ENCODE data around the gene NFIX. TPM values are rescaled to one million over a fixed set of nuclear protein-coding genes. Genes with fewer than 3 reads are reported as not detected.
A peak's percentile ranks its signal among the peaks of the same experiment; 100 is the strongest.

NFIX gene
- total RNA-seq, 4 donors from 2014 or later = 31.9 to 128 (median 105) TPM

DNA sequence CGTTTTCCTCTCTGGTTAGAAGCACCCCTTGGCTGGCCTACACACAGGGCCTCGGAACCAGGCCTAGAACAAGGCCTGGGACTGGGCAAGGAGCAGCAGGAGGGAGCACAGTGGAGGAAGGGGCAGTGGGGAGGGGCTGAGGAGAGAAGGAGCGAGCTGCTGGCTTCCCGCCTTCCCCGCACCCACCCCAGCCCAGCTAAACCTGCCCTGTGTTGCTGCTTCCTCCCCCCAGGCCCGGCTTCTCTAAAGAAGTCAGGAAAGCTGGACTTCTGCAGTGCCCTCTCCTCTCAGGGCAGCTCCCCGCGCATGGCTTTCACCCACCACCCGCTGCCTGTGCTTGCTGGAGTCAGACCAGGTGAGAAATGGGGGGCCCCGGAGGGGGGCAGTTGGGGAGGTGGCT, 83.1 kb downstream of the NFIX start:
- DNase-seq (no peak), ATAC-seq (no peak)
- peaks cover 0 to 27% of the 10 kb centered on the region in 2 donors for H3K36me3 ChIP-seq
- peaks cover 62 to 68% of the 10 kb centered on the region in 2 donors for H3K4me1 ChIP-seq
- in situ Hi-C loops (cut with MboI; ENCODE audit: low sequenced_read_pairs in 4 of 4) (no loop called here), intact Hi-C loops (cut with DNase I; ENCODE audit: low total_unique reads) (no loop called here)
- no peak for TF ChIP-seq POLR2A (IDR thresholded peaks at IDR 0.05)
- TF ChIP-seq, protein P1, sequence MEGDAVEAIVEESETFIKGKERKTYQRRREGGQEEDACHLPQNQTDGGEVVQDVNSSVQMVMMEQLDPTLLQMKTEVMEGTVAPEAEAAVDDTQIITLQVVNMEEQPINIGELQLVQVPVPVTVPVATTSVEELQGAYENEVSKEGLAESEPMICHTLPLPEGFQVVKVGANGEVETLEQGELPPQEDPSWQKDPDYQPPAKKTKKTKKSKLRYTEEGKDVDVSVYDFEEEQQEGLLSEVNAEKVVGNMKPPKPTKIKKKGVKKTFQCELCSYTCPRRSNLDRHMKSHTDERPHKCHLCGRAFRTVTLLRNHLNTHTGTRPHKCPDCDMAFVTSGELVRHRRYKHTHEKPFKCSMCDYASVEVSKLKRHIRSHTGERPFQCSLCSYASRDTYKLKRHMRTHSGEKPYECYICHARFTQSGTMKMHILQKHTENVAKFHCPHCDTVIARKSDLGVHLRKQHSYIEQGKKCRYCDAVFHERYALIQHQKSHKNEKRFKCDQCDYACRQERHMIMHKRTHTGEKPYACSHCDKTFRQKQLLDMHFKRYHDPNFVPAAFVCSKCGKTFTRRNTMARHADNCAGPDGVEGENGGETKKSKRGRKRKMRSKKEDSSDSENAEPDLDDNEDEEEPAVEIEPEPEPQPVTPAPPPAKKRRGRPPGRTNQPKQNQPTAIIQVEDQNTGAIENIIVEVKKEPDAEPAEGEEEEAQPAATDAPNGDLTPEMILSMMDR (IDR thresholded peaks at IDR 0.05 in 4 of 5, conservative IDR thresholded peaks at IDR 0.05 in 1 of 5) = no peak
- H3K4me3 ChIP-seq = no peak overlapping the region
- peak overlapping the region; percentile 73 to 100 (median 96) for H3K27ac ChIP-seq
- no peaks in the 10 kb centered on the region for H3K9me3 ChIP-seq
- H3K27me3 ChIP-seq = no peaks in the 10 kb centered on the region

DNA sequence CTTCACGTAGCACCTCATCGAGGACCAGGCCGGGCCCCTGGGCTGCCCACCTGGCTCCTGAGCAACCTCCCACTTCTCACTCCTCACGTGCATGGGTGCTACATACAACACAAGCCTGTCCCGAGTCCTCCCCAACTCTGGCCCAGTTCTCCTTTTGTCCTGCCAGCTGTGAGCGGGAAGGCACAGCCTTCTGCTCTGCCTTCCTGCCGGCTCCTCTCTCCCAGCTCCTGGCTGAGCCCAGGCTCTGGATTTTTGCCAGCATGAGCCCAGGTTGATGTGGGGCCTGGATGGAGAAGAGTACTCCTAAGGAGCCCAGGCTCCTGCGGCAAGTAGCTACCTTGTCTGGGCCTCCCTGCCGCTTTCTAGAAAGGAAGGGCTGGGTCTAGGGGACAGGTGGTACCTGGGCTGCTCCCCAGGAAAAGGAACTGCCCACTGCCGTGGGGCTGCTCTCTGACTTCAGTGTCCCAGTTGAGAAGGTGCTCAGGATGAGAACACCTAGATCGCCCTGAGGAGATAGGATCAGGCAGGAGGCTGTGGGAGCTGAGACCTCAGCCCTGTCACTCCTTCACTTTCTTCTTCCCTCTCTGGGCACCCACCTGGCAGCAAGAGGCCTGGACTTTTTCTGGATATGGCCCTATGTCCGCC, 83.7 kb downstream of the NFIX start:
- Histone ChIP-seq H3K36me3 (peaks cover 0 to 24% of the 10 kb centered on the region in 2 donors), H3K27ac (peak overlapping the region; percentile 73 to 100 (median 96)), H3K4me1 (peaks cover 62 to 72% of the 10 kb centered on the region in 2 donors), H3K9me3 (no peaks in the 10 kb centered on the region), H3K27me3 (no peaks in the 10 kb centered on the region), H3K4me3 (no peak overlapping the region)
- no peak for TF ChIP-seq POLR2A (IDR thresholded peaks at IDR 0.05)
- TF ChIP-seq, protein P1 (IDR thresholded peaks at IDR 0.05 in 4 of 5, conservative IDR thresholded peaks at IDR 0.05 in 1 of 5) = no peak
- intact Hi-C loops (cut with DNase I; ENCODE audit: low total_unique reads) (no loop called here), in situ Hi-C loops (cut with MboI; ENCODE audit: low sequenced_read_pairs in 4 of 4) (no loop called here)
- DNase-seq = peak; percentile 40 to 73
- ATAC-seq = peak; percentile 28 to 55

DNA sequence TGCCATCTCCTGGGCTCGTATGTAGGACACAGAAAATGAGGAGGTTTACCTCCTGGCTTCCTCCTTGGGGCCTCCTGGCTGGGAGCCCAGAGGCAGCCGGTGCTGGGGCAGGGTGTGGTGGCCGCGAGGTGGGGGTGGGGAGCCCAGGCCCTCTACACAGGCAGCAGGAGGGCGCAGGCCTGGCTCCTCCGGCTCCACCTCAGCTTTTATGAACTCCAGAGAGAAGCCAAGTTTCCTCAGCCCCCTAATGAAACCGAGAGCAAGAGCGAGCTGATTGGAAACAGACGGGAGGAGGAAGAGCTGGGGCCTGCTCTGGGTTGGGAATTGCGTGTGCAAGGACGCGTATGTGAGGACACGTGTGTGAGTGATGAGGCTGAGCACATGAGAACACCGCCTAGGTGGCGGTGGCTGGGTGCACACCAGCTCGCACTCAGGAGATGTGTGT, 84.3 kb downstream of the NFIX start:
- H3K27me3 ChIP-seq = no peaks in the 10 kb centered on the region
- H3K4me3 ChIP-seq = no peak overlapping the region
- H3K36me3 ChIP-seq = peaks cover 0 to 22% of the 10 kb centered on the region in 2 donors
- no peaks in the 10 kb centered on the region for H3K9me3 ChIP-seq
- intact Hi-C loops (cut with DNase I; ENCODE audit: low total_unique reads) = no loop called here
- ATAC-seq (peak in 1 of 2 donors; percentile 15), DNase-seq (peak in 1 of 2 donors; percentile 65)
- H3K27ac ChIP-seq = peak overlapping the region; percentile 73 to 100 (median 96)
- in situ Hi-C loops (cut with MboI; ENCODE audit: low sequenced_read_pairs in 4 of 4) = no loop called here
- TF ChIP-seq POLR2A (IDR thresholded peaks at IDR 0.05) = no peak
- TF ChIP-seq, protein P1 (IDR thresholded peaks at IDR 0.05 in 4 of 5, conservative IDR thresholded peaks at IDR 0.05 in 1 of 5) = no peak
- peaks cover 62 to 72% of the 10 kb centered on the region in 2 donors for H3K4me1 ChIP-seq

DNA sequence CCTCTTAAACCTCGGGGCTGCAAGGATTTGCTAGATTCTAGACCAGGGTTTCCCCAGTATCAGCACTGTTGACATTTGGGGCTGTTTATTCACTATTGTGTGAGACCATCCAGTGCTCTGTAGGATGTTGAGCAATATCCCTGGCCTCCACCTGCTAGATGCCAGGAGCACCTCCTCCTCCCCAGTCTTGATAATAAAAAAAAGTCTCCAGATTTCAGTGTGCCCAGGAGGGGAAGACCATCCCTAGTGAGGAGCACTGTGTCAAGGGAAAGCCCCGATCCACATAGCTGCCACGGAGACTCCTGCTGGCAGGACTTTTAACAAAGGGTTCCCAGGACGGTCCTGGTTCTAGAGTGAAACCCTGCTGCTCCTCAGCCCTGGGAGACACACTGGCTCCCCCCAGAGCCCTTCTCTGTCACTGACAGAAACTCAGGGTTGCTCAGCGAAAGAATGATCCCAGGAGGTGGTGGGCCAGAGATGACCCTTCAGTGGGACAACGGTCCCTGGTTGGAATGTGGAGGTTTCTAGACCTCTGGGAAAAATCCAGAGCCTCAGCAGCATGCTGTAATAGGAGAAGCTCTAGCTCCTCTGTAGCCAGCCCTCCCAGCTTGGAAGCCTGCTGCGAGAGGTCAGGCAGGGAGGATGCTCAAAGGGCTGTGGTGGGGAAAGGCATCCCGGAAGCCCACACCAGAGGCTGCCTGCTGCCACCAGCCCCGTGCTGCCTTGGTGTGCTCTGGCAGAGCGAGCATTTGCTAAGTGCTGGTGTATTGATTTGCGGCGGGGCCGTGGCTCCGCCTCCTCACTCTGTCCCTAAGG, 87.1 kb downstream of the NFIX start:
- Histone ChIP-seq H3K9me3 (no peaks in the 10 kb centered on the region), H3K4me1 (peaks cover 38 to 48% of the 10 kb centered on the region in 2 donors), H3K27me3 (no peaks in the 10 kb centered on the region), H3K4me3 (no peak overlapping the region), H3K36me3 (peaks cover 0 to 7% of the 10 kb centered on the region in 2 donors), H3K27ac (peak overlapping the region; percentile 65 to 100 (median 82))
- DNase-seq (peak in 1 of 2 donors; percentile 62), ATAC-seq (peak; percentile 67 to 68)
- intact Hi-C loops (cut with DNase I; ENCODE audit: low total_unique reads) = no loop called here
- in situ Hi-C loops (cut with MboI; ENCODE audit: low sequenced_read_pairs in 4 of 4) = no loop called here
- TF ChIP-seq POLR2A (IDR thresholded peaks at IDR 0.05) = no peak
- TF ChIP-seq, protein P1 (IDR thresholded peaks at IDR 0.05 in 4 of 5, conservative IDR thresholded peaks at IDR 0.05 in 1 of 5) = peak; percentile 29 to 55 (median 37)

Data from gastrocnemius medialis (tissue), 4 donors.